SU-DHL-6 (cell line): ENCODE data around the gene THSD8.

ENCODE experiments used
- EZH2phosphoT487 ChIP-seq: fragments of 200-600 bp; sonication (generic), shearing (Covaris generic); conservative IDR thresholded peaks from 2 replicates; pipeline ENCODE4 v1.6.1; 2018; ENCODE audit warnings: mild to moderate bottlenecking, antibody characterized with exemption, low read length, moderate library complexity, mixed read lengths
- TF ChIP-seq, protein P1 (sequence below): fragments of 200-600 bp; sonication (generic); IDR thresholded peaks from one replicate; pipeline ENCODE4 v1.5.1; 2017; ENCODE audit warnings: antibody characterized with exemption, mild to moderate bottlenecking, low read length, moderate library complexity; ENCODE audit not compliant: insufficient read depth, poor library complexity, severe bottlenecking

DNA sequence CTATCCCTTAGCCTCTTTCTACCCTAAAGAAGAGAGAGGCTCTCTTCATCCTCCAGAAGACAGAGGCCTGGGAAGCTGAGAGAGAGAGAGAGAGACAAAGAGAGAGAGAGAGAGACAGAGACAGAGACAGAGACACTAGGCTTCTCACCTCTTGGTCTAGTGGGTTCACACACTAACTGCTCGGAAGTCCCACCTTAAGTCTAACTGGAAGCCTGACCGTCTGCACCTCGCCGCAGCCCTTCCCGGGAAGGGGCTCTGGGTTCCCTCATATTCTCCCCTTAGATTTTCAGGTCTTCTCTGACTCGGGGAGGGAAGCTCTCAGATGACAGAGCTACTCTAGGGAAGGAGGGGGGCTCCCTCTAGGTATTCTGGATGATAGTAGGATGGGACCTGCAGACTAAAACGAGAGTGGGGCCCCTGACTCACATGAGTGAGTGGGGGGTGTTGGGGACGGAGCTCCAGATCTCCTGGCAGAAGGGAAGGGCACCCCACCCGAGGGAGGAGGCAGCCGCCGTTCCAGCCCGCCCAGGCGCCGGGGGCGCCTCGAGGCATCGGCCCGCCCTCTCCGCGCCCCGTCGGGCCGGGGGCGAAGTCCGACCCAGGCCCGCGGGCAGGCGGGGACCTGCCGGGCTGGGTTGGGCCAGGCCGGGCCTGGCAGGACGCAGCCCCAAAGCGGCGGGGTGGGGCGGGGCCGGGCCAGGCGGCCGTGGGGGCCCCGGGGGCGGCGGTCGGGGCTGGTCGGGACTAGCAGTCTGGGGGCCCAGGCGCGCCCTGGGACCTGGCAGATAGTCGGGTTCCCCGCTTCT lies 12.6 kb upstream of the THSD8 start:
- TF ChIP-seq, protein P1, sequence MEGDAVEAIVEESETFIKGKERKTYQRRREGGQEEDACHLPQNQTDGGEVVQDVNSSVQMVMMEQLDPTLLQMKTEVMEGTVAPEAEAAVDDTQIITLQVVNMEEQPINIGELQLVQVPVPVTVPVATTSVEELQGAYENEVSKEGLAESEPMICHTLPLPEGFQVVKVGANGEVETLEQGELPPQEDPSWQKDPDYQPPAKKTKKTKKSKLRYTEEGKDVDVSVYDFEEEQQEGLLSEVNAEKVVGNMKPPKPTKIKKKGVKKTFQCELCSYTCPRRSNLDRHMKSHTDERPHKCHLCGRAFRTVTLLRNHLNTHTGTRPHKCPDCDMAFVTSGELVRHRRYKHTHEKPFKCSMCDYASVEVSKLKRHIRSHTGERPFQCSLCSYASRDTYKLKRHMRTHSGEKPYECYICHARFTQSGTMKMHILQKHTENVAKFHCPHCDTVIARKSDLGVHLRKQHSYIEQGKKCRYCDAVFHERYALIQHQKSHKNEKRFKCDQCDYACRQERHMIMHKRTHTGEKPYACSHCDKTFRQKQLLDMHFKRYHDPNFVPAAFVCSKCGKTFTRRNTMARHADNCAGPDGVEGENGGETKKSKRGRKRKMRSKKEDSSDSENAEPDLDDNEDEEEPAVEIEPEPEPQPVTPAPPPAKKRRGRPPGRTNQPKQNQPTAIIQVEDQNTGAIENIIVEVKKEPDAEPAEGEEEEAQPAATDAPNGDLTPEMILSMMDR: no peak
- TF ChIP-seq EZH2phosphoT487: no peak
